Measurements from ENCODE around the gene STX4. TPM values are rescaled to one million over a fixed set of nuclear protein-coding genes. Genes with fewer than 3 reads are reported as not detected.
A peak's percentile ranks its signal among the peaks of the same experiment; 100 is the strongest.

STX4 gene
- total and polyA plus RNA-seq, 9 of the 15 experiments (the other 6 are each of a cell fraction or from before 2014, with no cell fraction given): 3.2 to 48.0 (median 21.5) TPM

DNA sequence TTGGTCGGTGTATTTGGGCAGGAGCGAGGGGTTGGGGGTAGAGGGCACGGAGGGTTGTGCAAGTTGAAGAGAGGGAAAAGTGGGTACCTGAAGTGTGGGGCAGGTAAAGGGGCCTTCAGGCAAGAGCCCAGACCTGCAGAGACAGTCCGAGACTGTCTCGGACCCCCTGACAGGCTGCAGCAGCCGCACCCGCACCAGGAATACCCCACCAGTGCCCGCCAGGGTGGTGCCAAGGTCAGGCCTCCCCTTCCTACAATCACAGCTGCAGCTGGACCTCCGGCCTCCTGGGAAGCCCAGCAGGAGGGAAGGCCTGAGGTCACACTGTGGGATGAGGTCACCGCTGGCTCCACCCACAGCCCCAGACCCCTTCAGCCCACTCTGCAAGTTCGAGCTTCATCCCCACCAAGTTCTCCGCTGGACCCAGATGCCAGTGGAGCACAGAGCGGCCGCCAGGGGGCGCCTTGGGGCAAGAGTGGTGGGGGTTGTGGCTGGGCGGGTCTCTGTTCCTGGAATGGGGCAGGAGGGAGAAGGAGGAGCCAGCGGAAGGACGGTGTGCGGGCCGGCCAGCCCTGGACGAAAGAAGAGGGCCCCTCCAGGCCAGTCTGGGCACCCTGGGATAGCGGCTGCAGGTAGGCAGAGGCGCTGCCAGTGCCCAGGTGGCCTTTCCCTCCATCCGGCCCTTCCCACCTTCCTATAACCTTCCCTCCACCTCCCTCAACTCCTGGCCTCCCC is 48.5 kb upstream of the STX4 start, which contains the start of gene HSD3B7 (continued):
- TF ChIP-seq ELF4 (CRISPR knock-in tag; IDR thresholded peaks at IDR 0.05): no peak
- TF ChIP-seq ERF (CRISPR knock-in tag; IDR thresholded peaks at IDR 0.05): no peak
- TF ChIP-seq CTCFL (IDR thresholded peaks at IDR 0.05; ENCODE audit: borderline replicate concordance, insufficient read depth, low read depth, low read length, poor library complexity, severe bottlenecking): peak; percentile 99
- TF ChIP-seq POLR2A (conservative IDR thresholded peaks at IDR 0.05): peak; percentile 58
- TF ChIP-seq ZNF586 (CRISPR knock-in tag; conservative IDR thresholded peaks at IDR 0.05): no peak
- 0 out of 2 replicates have a peak, but pooled peaks have one; percentile 13 for TF ChIP-seq SOX6 (IDR thresholded peaks at IDR 0.05)
- TF ChIP-seq, protein P1, sequence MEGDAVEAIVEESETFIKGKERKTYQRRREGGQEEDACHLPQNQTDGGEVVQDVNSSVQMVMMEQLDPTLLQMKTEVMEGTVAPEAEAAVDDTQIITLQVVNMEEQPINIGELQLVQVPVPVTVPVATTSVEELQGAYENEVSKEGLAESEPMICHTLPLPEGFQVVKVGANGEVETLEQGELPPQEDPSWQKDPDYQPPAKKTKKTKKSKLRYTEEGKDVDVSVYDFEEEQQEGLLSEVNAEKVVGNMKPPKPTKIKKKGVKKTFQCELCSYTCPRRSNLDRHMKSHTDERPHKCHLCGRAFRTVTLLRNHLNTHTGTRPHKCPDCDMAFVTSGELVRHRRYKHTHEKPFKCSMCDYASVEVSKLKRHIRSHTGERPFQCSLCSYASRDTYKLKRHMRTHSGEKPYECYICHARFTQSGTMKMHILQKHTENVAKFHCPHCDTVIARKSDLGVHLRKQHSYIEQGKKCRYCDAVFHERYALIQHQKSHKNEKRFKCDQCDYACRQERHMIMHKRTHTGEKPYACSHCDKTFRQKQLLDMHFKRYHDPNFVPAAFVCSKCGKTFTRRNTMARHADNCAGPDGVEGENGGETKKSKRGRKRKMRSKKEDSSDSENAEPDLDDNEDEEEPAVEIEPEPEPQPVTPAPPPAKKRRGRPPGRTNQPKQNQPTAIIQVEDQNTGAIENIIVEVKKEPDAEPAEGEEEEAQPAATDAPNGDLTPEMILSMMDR (IDR thresholded peaks at IDR 0.05 in 2 of 3, conservative IDR thresholded peaks at IDR 0.05 in 1 of 3; ENCODE audit: insufficient read depth in 2 of 3, low read depth in 1 of 3, low read length in 3 of 3): peak; percentile 90 to 95 (median 92)
- TF ChIP-seq ELF1 (tag; IDR thresholded peaks at IDR 0.05): peak; percentile 49; the same call in 1 of the 2 replicates
- peak; percentile 50; the same call in 1 of the 2 replicates for TF ChIP-seq STAT5A (IDR thresholded peaks at IDR 0.05; ENCODE audit: borderline replicate concordance, low read length)
- TF ChIP-seq CGGBP1 (CRISPR knock-in tag; IDR thresholded peaks at IDR 0.05): no peak
- no peak for TF ChIP-seq IRF1 (CRISPR knock-in tag; IDR thresholded peaks at IDR 0.05; ENCODE audit: borderline replicate concordance)
- TF ChIP-seq PTTG1 (tag; IDR thresholded peaks at IDR 0.05; ENCODE audit: low read depth): no peak
- no peak for TF ChIP-seq KDM2B (CRISPR knock-in tag; IDR thresholded peaks at IDR 0.05)
- TF ChIP-seq, protein P2, sequence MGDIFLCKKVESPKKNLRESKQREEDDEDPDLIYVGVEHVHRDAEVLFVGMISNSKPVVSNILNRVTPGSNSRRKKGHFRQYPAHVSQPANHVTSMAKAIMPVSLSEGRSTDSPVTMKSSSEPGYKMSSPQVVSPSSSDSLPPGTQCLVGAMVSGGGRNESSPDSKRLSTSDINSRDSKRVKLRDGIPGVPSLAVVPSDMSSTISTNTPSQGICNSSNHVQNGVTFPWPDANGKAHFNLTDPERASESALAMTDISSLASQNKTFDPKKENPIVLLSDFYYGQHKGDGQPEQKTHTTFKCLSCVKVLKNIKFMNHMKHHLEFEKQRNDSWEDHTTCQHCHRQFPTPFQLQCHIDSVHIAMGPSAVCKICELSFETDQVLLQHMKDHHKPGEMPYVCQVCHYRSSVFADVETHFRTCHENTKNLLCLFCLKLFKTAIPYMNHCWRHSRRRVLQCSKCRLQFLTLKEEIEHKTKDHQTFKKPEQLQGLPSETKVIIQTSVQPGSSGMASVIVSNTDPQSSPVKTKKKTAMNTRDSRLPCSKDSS (IDR thresholded peaks at IDR 0.05; ENCODE audit: low read depth, partially characterized antibody): no peak
- no peak; the same call in 1 of the 2 replicates for TF ChIP-seq ZFX (CRISPR knock-in tag; IDR thresholded peaks at IDR 0.05)
- TF ChIP-seq KLF6 (CRISPR knock-in tag; IDR thresholded peaks at IDR 0.05; ENCODE audit: borderline replicate concordance): no peak
- TF ChIP-seq, protein P3, sequence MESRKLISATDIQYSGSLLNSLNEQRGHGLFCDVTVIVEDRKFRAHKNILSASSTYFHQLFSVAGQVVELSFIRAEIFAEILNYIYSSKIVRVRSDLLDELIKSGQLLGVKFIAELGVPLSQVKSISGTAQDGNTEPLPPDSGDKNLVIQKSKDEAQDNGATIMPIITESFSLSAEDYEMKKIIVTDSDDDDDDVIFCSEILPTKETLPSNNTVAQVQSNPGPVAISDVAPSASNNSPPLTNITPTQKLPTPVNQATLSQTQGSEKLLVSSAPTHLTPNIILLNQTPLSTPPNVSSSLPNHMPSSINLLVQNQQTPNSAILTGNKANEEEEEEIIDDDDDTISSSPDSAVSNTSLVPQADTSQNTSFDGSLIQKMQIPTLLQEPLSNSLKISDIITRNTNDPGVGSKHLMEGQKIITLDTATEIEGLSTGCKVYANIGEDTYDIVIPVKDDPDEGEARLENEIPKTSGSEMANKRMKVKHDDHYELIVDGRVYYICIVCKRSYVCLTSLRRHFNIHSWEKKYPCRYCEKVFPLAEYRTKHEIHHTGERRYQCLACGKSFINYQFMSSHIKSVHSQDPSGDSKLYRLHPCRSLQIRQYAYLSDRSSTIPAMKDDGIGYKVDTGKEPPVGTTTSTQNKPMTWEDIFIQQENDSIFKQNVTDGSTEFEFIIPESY (CRISPR knock-in tag; IDR thresholded peaks at IDR 0.05): 0 out of 2 replicates have a peak, but pooled peaks have one; percentile 30
- peak; percentile 66 for TF ChIP-seq ZNF263 (CRISPR knock-in tag; IDR thresholded peaks at IDR 0.05; ENCODE audit: borderline replicate concordance)

Data from K562 (cell line).